H9 (cell line): ENCODE measurements around the gene MCL1. TPM values are rescaled to one million over a fixed set of nuclear protein-coding genes. Genes with fewer than 3 reads are reported as not detected.

Experiments
- DNase-seq: peaks from one replicate; pipeline ENCODE4 v3.0.0-alpha.2; 2017
- H2AFZ ChIP-seq: one replicate; pipeline ENCODE4 v1.6.1; 2013; ENCODE audit warnings: mild to moderate bottlenecking, low read length, control low read depth, moderate library complexity
- H2AK5ac ChIP-seq: 2 replicates; pipeline ENCODE4 v1.6.1; 2013; ENCODE audit warnings: low read length, control low read depth, mixed read lengths; ENCODE audit not compliant: insufficient read length
- H2BK120ac ChIP-seq: one replicate; pipeline ENCODE4 v1.6.1; 2013; ENCODE audit warnings: low read depth, mild to moderate bottlenecking, low read length, control low read depth, inconsistent platforms; ENCODE audit not compliant: poor library complexity, severe bottlenecking
- H2BK12ac ChIP-seq: 2 replicates; pipeline ENCODE4 v1.6.1; 2013; ENCODE audit warnings: low read length, control low read depth, mixed read lengths, low read depth; ENCODE audit not compliant: insufficient read length
- H2BK15ac ChIP-seq: 2 replicates; pipeline ENCODE4 v1.6.1; 2013; ENCODE audit warnings: low read depth, low read length, control low read depth
- H2BK20ac ChIP-seq: one replicate; pipeline ENCODE4 v1.6.1; 2013; ENCODE audit warnings: low read depth, mild to moderate bottlenecking, low read length, control low read depth, inconsistent platforms; ENCODE audit not compliant: poor library complexity, severe bottlenecking
- H2BK5ac ChIP-seq: 2 replicates; pipeline ENCODE4 v1.6.1; 2013; ENCODE audit warnings: low read length, control low read depth, mixed read lengths; ENCODE audit not compliant: insufficient read length
- H3K14ac ChIP-seq: 2 replicates; pipeline ENCODE4 v1.6.1; 2013; ENCODE audit warnings: low read length, control low read depth; ENCODE audit not compliant: insufficient read depth
- H3K18ac ChIP-seq: 2 replicates; pipeline ENCODE4 v1.6.1; 2013; ENCODE audit warnings: low read depth, mild to moderate bottlenecking, mixed read lengths, low read length, control low read depth; ENCODE audit not compliant: insufficient read length
- H3K23ac ChIP-seq: 2 replicates; pipeline ENCODE4 v1.6.1; 2013; ENCODE audit warnings: low read length, control low read depth, mixed read lengths, low read depth; ENCODE audit not compliant: insufficient read length
- H3K23me2 ChIP-seq: 2 replicates; pipeline ENCODE4 v1.6.1; 2013; ENCODE audit warnings: low read depth, mild to moderate bottlenecking, mixed read lengths, low read length, control low read depth; ENCODE audit not compliant: insufficient read length, poor library complexity, severe bottlenecking
- H3K27ac ChIP-seq: 2 replicates; pipeline ENCODE4 v1.5.1; 2013; ENCODE audit warnings: low read length, control low read depth, mixed read lengths, low read depth; ENCODE audit not compliant: insufficient read length
- H3K27me3 ChIP-seq: 2 replicates; pipeline ENCODE4 v1.6.1; 2013; ENCODE audit warnings: low read length, control low read depth, inconsistent platforms; ENCODE audit not compliant: insufficient read depth
- H3K4ac ChIP-seq: 2 replicates; pipeline ENCODE4 v1.6.1; 2013; ENCODE audit warnings: low read depth, mild to moderate bottlenecking, control low read depth, inconsistent platforms, low read length, moderate library complexity
- H3K4me1 ChIP-seq: 2 replicates; pipeline ENCODE4 v1.6.1; 2013; ENCODE audit warnings: low read length, control low read depth, inconsistent platforms; ENCODE audit not compliant: insufficient read depth
- H3K4me2 ChIP-seq: 2 replicates; pipeline ENCODE4 v1.6.1; 2013; ENCODE audit warnings: low read length, control low read depth, mixed read lengths; ENCODE audit not compliant: insufficient read length, insufficient read depth
- H3K56ac ChIP-seq: 2 replicates; pipeline ENCODE4 v1.6.1; 2013; ENCODE audit warnings: low read depth, mild to moderate bottlenecking, mixed read lengths, low read length, control low read depth; ENCODE audit not compliant: insufficient read length
- H3K79me1 ChIP-seq: 2 replicates; pipeline ENCODE4 v1.6.1; 2013; ENCODE audit warnings: low read depth, mild to moderate bottlenecking, moderate library complexity, low read length, control low read depth, inconsistent platforms; ENCODE audit not compliant: insufficient read depth, poor library complexity, severe bottlenecking
- H3K79me2 ChIP-seq: 2 replicates; pipeline ENCODE4 v1.6.1; 2013; ENCODE audit warnings: low read length, control low read depth, inconsistent platforms; ENCODE audit not compliant: insufficient read depth
- H3K9ac ChIP-seq: 2 replicates; pipeline ENCODE4 v1.6.1; 2013; ENCODE audit warnings: low read length, control low read depth, mixed read lengths; ENCODE audit not compliant: insufficient read length; ENCODE audit errors: extremely low read depth
- H3K9me3 ChIP-seq: one replicate; pipeline ENCODE4 v1.6.1; 2013; ENCODE audit warnings: low read depth, low read length, inconsistent platforms; ENCODE audit not compliant: control insufficient read depth
- H3T11ph ChIP-seq: one replicate; pipeline ENCODE4 v1.6.1; 2013; ENCODE audit warnings: mild to moderate bottlenecking, low read length, control low read depth, inconsistent platforms
- H4K20me1 ChIP-seq: one replicate; pipeline ENCODE4 v1.6.1; 2013; ENCODE audit not compliant: control insufficient read depth, insufficient read length, insufficient read depth
- H4K5ac ChIP-seq: 2 replicates; pipeline ENCODE4 v1.6.1; 2013; ENCODE audit warnings: low read depth, mild to moderate bottlenecking, mixed read lengths, low read length, control low read depth; ENCODE audit not compliant: insufficient read length
- H4K8ac ChIP-seq: replicated peaks from 2 replicates; pipeline ENCODE4 v1.6.1; 2013; ENCODE audit warnings: low read length, control low read depth, mixed read lengths, low read depth; ENCODE audit not compliant: insufficient read length
- H4K91ac ChIP-seq: 2 replicates; pipeline ENCODE4 v1.6.1; 2013; ENCODE audit warnings: low read depth, mild to moderate bottlenecking, moderate library complexity, mixed read lengths, low read length, control low read depth; ENCODE audit not compliant: insufficient read length
- H3K27ac Mint-ChIP-seq, 3 experiments: 2 replicates in 2 of 3; 3 replicates in 1 of 3; pipeline ENCODE4 v1.8.0; 2020 to 2021; ENCODE audit warnings: mixed read lengths in 3 of 3, mild to moderate bottlenecking in 1 of 3, moderate library complexity in 1 of 3
- H3K27me3 Mint-ChIP-seq: 2 replicates; pipeline ENCODE4 v1.8.0; 2021; ENCODE audit warnings: low read depth, mild to moderate bottlenecking, moderate library complexity, mixed read lengths
- H3K36me3 Mint-ChIP-seq, 3 experiments: 2 replicates in 2 of 3; 3 replicates in 1 of 3; pipeline ENCODE4 v1.8.0; 2020 to 2021; ENCODE audit warnings: low read depth in 3 of 3, mixed read lengths in 3 of 3; ENCODE audit not compliant: insufficient read depth in 1 of 3
- H3K4me1 Mint-ChIP-seq, 2 experiments: 2 replicates each; pipeline ENCODE4 v1.8.0; 2020; ENCODE audit warnings: mixed read lengths in 2 of 2
- H3K4me3 Mint-ChIP-seq, 2 experiments: 2 replicates in 1 of 2; 3 replicates in 1 of 2; pipeline ENCODE4 v1.8.0; 2020 to 2021; ENCODE audit warnings: mild to moderate bottlenecking in 2 of 2, mixed read lengths in 2 of 2, moderate library complexity in 1 of 2
- H3K9me3 Mint-ChIP-seq, 2 experiments: 2 replicates in 1 of 2; 3 replicates in 1 of 2; pipeline ENCODE4 v1.8.0; 2020; ENCODE audit warnings: mild to moderate bottlenecking in 2 of 2, mixed read lengths in 2 of 2, moderate library complexity in 1 of 2
- CTCF ChIP-seq: fragments of 200-600 bp; sonication (generic); conservative IDR thresholded peaks from 3 replicates; pipeline ENCODE4 v1.8.0; 2021; ENCODE audit warnings: antibody characterized with exemption, mild to moderate bottlenecking
- WGBS: extraction: QIAGEN DNeasy Blood & Tissue Kit; methylation state at CpG from one replicate; pipeline ENCODE4 v1.1.7; 2013; ENCODE audit warnings: missing lambda C conversion rate, low lambda C conversion rate, mixed read lengths; ENCODE audit not compliant: insufficient read length; ENCODE audit errors: extremely low coverage; 5-methylcytosine and 5-hydroxymethylcytosine counted together
- total RNA-seq: library from RNA; stranded (reverse); gene quantifications from 2 replicates; pipeline ENCODE4 v1.2.1, GENCODE V29; 2021

Gene MCL1
- total RNA-seq, 1 experiment from 2014 or later = 247 TPM

- H3K79me2 ChIP-seq = no peaks in the 10 kb centered on the region
- H2AK5ac ChIP-seq = no peak overlapping the region
- no peaks in the 10 kb centered on the region for H3K9me3 ChIP-seq
- TF ChIP-seq CTCF = no peak
- H4K20me1 ChIP-seq = no peaks in the 10 kb centered on the region
- H3K18ac ChIP-seq = no peak overlapping the region
- H4K5ac ChIP-seq = no peak overlapping the region
- no peak overlapping the region for H3K14ac ChIP-seq
- no peak overlapping the region for H2BK12ac ChIP-seq
- no peak overlapping the region for H3K23ac ChIP-seq
- no peak overlapping the region for H2BK5ac ChIP-seq
- no peak overlapping the region for H4K8ac ChIP-seq
- no peak overlapping the region for H3K56ac ChIP-seq
- no peaks in the 10 kb centered on the region; the same call in 1 of the 2 replicates for H3K4me1 ChIP-seq
- Mint-ChIP-seq H3K27ac (peak overlapping the region in 1 of 3 experiments; percentile 18; a peak in 1 of 7 replicates), H3K9me3 (no peaks in the 10 kb centered on the region), H3K27me3 (no peaks in the 10 kb centered on the region), H3K4me3 (no peak overlapping the region; a peak in 1 of 5 replicates), H3K36me3 (peaks cover 19 to 40% (median 31%) of the 10 kb centered on the region in 3 experiments; a peak in 6 of 7 replicates), H3K4me1 (peaks cover 18% of the 10 kb centered on the region in 2 experiments)
- H3K9ac ChIP-seq = no peak overlapping the region
- H3K23me2 ChIP-seq = no peaks in the 10 kb centered on the region
- no peaks in the 10 kb centered on the region for H3K27me3 ChIP-seq
- no peak overlapping the region for H3K4me2 ChIP-seq
- no peak overlapping the region for H2BK120ac ChIP-seq
- no CpG with 5 or more reads among the region's 4 CpGs for WGBS
- no peak overlapping the region for H2AFZ ChIP-seq
- no peaks in the 10 kb centered on the region for H3K79me1 ChIP-seq
- H2BK20ac ChIP-seq = no peak overlapping the region
- H3T11ph ChIP-seq = no peak overlapping the region
- H3K4ac ChIP-seq = no peak overlapping the region
- DNase-seq = no peak
- no peak overlapping the region for H3K27ac ChIP-seq
- H4K91ac ChIP-seq = no peak overlapping the region
- H2BK15ac ChIP-seq = no peak overlapping the region
Observed at GRCh38 chr1:150610576-150610975, 31.2 kb upstream of the MCL1 start.
